ENCODE data around the gene SP110.
"Not testable (repeated sequence)": the region's sequence is repeated elsewhere in the genome, so short reads cannot be mapped to it uniquely, and the experiment has no call there.

SP110 gene

DNA sequence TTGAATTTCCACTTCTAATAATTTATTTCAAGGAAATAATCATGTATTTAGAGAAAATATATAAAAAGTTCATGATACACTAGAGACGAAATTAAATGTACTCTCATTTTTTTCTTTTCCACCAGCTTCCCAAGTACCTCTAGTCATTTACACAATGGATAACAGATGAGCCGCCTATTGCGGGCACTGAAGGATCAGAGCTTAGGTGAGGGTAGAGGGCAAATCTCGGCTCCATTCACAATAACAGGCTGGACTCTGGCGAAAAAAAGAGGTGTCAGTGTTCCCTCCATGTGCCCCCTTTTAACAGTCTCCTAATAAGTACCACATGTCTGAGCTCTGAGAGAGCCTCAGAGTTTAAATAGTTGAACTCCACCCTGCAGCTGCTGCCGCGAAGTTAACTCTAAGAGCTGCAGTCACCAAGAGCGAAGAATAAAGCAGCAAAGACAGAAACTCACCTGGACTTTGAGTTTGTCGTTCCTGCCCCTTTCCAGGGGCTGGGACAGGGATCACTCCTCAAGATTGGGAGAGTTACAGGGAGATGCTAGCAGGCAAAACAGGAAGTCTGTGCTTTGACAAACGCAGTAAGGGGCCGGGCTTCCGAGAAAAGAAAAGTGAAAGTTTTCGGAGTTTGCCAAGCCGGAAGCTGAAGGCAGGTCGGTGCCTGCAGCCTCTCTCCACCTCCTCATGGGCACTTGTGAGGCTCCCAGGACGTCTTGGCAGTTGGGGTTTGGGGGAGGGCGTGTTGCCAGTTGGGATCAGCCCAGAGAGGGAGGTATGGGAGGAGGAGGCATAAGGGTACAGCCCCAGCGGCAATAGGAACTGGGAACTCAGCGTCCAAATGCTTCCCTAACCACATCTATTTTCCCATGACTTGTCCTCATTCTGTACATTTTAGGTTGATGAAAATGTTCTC, at the start of gene SP110:
Gene SP110, minus strand, starts transcription at position 566 of the 913 bp plus-strand sequence. CDS start 3,057 bp downstream, outside the sequence.
- DNase-seq = peak; percentile 61

DNA sequence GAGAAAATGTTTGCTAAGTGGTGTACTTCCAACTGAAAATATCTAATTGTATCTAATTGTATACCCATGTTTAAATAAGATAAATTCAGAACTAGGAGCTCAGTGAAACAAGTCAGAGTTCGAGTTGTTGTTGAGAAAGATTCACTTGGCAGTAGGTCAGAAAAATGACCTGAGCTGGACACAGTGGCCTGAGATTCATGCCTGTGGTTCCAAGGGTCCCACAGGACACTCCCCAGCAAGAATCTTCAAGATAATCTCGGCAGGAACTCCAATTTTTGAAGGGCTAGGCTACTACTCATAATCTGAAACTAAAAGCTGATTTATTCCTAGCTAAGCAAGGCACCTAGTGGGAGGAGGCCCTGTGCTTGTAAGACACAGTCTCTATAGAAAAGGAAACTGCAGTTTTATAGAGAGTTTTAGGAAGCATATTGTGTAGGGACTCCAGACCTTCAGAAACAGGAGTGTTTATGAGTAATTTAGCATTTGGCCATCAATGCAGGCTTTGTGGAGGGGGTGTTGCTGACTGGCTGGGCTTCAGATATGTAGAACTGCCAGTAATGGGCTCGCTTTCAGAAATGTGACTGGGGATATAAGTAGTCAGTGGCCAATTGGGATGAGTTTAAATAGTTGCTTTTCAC, 48.9 kb upstream of the SP110 start:
- no peak for DNase-seq

DNA sequence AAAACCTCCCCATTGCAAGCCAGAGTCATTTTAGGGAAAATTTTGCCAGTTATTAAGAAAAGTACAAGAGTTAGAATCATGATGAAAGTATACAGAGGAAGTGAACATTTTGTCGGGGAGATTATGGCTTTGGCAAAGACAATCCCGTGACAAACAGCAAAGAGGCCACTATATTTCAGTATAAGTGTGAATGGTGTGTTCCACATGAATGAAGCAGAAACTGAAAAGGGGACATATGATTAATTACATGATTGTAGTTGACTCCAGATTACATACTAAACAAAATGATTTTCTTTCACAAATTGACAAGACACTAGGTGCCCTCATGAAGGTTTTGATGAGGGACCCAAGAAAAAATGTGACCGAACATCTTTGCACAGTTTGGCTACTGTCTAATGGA, 47.8 kb upstream of the SP110 start:
- DNase-seq = no peak

DNA sequence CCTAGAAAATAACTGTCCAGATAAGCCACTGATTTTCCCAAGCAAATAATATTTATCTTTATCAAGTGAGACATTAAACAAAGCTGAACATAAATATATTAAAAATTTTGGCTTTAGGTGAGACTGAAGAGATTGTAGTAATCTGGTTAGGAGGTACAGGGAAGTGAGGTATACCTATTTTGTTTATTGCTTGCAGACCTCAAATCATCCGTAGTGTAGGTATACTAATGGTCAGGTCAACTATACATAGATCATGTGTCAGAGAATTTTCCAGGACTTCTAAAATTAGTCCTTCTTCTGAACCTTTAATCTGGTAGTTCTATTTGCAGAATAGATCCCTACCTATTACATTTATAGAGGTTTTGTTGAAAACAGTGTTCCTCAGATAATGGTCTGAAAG, 47.3 kb upstream of the SP110 start:
- no peak for DNase-seq

DNA sequence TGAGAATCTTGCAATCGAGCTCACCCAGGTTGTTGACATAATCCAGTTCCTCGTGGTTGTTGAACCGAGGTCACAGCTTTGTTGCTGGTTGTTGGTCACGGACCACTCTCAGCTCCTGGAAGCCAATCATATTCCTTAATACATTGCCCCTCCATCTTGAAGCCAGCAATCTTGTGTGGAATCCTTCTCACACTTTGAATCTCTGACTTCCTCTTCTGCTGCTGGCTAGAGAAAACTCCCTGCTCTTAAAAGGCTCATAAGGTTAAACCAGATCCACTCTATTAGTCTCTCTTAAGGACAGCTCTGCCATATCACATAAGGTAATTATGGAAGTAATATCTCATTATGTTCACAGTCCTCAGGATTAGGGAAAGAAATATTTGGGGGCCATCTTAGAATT, 46.9 kb upstream of the SP110 start:
- no peak for DNase-seq

DNA sequence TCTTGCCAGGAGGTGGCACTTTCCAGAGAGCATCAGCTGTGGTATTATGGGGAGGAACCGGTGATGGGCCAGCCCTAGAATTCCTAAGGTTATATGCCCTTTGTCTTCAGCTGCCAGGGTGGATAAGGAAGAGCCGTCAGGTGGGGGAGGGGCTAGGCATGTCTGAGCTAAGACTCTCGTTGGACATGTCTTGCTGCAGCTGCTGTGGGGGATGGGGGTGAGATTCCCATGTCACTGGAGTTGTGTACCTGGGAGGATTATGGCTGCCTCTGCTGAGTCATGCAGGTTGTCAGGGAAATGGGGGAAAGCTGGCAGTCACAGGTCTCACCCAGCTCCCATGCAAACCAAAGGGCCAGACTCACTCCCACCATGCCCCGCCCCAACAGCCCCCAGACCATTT, 45.2 kb upstream of the SP110 start:
- DNase-seq = not testable (repeated sequence)

DNA sequence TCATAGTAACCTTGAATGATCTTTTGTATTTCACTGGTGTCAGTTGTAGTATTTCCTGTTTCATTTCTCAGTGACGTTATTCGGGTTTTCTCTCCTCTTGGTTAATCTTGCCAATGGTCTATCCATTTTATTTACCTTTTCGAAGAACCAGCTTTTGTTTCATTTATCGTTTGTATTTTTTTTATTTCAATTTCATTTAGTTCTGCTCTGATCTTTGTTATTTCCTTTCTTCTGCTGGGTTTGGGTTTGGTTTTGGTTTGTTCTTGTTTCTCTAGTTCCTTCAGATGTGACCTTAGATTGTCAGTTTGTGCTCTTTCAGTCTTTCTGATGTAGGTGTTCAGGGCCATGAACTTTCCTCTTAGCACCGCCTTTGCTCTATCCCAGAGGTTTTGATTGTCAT, 42.5 kb upstream of the SP110 start:
- no peak for DNase-seq

DNA sequence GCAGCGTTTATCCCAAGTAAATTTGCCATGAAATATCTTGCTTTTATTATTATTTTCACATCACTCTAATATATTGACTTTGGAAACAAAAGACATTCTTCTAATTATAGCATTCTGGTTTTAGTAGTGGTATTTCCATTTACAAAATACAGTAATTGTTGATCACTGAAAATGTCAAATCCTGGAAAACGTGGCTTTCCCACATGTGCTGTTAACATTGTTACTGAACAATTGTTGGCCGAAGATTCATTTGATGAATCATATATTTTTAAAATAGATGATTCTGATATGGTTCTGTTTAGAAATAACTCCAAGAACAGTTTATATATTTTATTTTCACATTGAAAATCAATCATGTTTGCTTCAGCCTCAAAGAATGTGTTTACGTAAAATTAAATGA, 38.7 kb upstream of the SP110 start:
- no peak for DNase-seq

DNA sequence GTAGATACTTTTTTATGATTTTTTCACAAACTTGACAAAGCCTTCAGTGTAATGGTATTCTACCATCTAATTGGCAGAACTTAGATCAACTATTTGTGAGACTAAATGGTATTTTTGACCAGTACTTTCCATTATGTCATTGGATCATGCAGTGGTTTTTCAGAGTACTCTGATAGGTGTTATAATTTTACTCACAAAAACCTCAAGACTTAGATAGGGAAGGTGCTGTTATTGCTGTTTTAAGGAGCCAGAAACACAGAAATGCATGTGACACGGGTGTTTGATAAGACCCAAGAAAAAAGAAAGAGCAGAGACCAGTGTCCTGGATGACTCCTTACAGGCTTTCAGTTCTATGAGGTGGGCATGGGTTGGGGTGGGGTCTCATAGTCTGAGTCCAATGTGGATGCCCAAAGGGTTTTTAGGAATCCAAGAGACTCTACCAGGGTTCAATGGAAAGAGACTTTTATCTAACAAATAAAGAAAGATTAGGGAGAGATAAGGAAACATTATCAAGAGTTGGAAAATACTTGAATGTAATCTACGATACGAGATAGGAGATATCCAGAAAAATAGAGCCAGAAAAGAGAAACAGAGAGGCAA, 37.0 kb upstream of the SP110 start:
- DNase-seq = no peak

DNA sequence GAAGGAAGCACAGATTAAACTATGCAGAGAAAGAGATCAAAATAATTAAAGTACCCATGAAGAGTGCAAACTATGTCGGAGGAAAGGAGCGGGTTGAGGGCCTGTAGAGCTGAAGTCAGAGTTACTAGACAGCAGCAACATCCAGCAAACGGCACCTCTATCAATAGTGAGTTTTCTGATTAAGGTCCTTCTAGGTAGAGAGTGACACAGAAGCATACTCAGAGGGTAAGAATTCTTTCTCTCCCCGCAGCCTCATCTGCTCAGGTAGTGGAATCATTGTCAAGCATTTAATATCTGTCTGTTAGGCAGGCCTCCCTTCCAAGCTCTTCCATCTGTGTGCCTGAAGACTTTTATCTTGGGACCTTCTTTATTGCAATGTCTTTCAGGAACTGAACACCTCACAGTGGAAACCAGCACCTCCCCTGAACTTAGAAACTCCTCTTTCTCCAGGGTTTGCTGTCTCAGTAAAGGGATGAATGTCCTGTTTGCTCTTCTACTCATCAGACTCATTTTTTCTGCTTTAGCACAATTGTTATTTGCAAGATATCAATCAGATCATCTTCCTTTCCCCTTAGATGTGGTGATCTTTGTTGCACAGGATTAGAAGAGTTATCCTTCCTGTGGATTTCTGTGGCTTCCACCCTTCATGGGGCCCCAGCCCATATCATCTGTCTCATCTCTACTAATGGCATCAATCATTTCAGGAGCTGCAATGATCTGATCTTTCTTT, 34.5 kb upstream of the SP110 start:
- DNase-seq = no peak

DNA sequence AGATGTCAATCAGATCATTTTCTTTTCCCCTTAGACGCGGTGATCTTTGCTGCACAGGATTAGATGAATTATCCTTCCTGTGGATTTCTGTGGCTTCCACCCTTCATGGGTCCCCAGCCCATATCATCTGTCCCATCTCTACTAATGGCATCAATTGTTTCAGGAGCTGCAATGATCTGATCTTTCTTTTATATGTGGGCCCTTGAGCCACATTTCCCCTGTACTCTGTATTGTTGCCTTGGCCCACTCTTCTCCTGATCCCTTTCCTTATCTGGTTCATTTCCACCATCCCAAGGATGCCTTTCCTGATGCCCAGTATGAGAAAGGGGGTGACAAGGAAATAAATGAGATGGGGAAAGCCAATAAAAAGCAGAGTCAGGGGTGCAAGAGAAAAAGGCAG, 30.4 kb upstream of the SP110 start:
- no peak for DNase-seq

DNA sequence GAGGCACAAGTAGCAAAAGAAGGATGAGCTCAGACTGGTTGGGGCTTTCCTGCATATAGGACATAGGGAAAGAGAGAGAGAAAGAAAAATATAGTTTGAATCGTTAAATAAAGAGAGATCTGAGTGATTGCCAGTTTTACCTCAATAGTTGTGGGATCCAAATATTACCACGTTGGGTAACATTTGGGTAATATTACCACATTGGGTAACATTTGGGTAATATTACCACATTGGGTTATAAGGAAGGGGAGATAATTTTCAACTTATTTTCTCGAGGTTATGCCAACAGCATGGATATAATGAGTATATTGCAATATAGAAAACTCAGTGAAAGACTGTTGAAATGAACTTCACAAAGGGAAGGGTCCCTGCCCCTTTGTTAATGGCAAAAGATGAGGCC, 26.4 kb upstream of the SP110 start:
- DNase-seq = no peak

DNA sequence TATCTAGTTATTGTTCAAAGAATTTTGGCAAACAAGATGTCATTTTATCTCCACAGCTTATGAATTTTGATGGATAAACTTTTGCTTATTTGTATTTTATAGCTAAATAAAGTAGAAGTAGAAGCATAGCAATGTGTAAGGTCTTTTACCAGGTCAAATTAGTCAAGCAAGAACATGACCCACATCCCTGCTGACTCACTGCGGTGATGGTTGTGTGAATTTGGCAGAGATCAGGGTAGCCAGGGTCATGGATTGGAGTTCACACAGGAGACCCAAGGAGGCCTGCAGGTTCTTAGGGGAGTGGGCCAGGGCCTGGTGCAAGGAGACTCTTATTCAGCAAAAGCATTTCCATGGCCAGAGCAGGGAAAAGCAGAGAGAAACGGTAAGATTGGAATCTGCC, 24.4 kb upstream of the SP110 start:
- DNase-seq = no peak

DNA sequence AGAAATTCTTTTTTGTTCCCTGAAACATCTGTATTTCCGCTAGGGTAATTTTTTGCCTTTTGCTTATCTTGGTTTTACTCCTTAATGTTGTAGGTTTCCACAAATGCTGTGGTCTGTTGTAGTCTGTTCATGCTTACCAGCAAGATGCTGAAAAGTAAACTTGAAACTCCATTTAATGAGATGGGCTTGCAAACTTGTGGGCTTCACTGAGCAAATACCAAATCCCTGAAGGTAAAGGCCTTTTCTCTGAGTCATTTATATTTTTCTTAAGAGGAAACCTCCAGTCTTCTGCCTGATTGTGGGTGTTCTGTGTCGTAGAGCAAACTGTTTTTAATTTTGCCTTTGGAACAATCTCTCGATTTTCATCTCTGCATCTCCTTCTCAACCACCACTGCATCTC, 15.1 kb upstream of the SP110 start:
- no peak for DNase-seq

DNA sequence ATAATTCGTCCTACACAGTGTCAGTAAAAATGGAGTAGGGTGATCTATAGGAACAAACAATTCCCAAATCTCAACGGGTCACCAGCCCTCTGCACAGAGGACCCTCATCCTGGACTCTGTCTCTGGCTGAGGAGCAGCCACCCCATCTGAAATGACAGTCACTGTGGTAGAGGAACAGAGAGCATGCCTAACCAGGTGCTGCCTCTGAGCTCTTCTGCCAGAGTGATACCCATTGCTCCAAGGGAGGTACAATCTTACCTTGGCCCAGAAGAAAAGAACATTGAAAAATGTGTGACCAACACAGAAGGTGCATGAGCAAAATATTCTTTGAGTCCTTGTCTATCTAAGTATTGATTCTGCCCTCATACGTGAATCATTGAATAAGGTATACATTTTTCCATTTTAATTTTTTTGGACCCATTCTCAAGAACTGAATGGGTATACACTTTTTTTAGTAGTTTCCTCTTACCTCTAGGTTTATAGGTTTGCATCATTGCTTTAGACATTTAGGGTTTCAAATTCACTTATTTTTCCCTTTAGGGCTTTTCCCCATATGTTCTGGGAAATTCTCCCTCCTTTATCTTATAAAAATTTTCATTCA, 14.4 kb upstream of the SP110 start:
- DNase-seq = no peak

DNA sequence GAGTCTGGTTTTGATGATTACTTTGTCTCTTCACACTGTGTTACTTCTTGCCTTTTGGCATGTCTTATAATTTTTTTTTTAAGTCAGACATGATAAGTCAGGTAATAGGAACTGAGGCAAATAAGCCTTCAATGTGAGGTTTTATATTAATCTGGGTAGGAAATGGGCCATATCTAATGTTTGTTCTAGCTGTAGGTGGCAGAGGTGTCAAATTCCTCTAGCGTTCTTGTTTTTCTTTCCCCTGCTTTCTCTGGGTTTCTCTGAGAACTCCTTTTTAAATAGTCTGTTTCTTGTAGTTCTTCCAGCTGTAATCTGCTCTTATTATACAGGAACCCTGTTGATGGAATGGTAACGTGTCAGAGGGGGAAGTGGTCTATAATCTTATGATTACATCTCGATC, 11.5 kb upstream of the SP110 start:
- no peak for DNase-seq

DNA sequence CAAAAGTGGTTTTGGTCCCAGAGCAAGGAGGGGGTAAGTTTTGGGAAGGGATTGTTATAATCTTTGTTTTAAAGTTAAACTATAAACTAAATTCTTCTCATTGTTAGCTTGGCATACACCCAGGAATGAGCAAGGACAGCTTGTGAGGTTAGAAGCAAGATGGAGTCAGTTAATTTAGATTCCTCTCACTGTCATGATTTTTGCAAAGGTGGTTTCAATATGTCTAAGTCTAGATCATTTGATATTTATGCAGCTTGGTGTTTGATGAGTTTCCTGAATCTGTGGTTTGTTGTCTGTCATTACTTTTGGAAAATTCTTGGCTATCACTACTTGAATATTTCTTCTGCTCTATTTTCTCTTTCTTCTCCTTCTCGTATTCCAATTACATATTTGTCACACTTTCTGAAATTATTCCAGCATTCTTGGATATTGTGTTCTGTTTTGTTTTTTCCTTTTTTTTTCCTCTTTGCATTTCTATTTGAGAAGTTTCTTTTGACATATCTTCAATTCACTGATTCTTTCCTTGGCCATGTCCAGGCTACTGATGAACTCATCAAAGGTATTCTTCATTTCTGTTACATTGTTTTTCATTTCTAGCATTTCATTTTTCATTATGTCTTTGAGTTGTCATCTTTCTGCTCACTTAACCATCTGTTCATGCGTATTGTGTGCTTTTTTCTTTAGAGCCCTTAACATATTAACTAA, 10.9 kb upstream of the SP110 start:
- no peak for DNase-seq

DNA sequence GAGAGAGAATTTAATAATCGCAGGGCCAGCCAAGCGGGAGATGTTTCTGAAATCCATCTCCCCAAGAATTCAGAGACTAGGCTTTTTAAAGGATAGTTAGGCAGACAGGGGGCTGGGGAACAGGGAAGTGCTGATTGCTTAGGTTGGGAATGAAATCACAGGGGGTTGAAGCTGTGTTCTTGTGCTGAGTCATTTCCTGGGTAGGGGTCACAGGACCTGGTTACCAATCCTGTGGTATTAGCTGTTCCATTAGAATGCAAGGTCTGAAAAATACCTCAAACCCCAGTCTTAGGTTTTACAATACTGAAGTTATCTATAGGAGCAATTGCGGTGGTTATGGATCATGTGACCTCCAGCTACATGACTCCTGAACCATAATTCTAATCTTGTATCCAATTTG, 10.3 kb upstream of the SP110 start:
- peak; percentile 24 for DNase-seq

DNA sequence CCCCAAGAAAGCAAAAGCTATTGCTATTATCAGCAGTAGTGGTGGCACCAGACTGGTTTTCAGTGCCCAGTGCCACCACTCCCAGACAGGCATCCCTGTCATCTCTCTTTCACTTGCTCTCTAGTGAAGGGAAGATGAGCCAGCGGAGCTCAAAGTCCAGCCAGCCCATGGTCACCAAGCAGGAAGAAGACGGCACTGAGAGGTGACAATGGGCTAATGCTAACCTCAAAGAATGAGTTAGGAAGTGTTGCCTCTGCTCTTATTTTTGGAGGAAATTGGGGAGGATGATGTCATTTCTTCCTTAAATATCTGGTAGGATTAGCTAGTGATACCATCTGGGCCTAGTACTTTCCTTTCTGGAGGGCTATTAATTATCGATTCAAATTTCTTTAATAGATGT, 7.4 kb upstream of the SP110 start:
- no peak for DNase-seq

DNA sequence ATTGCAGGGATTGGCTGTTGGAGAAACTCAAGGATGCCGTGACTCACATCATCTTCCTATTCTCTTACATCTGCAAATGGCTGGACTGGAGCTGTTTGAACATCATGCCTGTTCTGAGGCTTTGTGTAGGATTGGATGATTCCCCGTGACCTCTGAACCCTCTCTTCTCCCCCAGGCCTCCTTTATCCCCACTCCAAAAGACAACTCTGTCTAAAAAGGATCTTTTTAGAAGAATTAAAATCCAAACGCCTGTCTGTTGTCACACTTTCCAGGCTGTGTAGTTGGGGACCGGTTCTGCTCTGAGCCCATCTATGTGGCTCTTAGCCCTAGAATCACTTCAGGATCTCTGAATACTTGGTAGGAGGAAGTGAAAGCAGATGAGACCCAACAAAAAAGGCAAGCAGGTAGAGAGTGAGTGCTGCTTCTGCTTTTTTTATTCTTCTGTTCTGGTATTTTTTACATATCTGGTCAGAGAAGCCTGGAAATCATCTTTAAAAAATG, 6.3 kb upstream of the SP110 start:
- no peak for DNase-seq

DNA sequence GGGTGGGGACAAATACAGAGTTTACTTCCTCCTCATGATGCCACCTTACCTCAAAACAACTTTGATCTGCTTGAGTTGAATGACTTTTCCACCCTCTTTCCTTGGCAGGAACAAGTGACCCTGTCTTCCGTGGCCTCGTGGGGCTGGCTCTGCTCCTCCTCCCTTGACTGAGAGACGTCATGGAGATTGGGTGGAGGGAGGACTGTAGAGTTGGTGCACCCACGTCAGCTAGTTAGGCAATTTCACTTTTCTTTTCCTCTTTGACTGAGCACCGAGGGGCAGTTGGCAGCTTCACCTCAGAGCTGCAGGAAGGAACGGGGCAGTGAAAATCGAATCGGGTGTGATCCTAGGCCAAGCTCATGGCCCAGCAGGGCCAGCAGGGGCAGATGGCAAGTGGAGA, 5.7 kb upstream of the SP110 start, which contains the start of gene SP140:
Gene SP140, plus strand, starts transcription at position 251 of the 400 bp plus-strand sequence. Its CDS starts 109 bp downstream, at position 360.
- DNase-seq = peak; percentile 57

DNA sequence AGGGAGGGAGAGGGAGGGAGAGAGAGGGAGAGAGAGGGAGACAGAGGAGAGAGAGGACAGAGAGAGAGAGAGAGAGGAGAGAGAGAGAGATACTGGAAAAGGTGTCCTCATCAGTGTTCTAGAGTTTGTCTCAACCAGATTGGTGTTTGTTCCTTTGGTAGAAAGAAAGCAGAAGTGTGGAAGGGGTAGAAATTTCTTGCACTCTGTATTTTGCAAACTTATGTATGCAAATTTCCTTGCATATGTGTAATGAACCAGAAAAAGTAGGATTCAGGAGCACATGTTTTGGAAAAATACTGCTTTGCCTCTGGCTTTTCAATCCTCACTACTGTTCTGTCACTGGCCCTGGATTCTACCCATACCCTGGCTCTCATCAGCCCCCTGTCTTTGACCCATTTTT, 4.7 kb upstream of the SP110 start:
- no peak for DNase-seq
